Measurements from ENCODE around the gene RGL1.

Gene RGL1

DNA sequence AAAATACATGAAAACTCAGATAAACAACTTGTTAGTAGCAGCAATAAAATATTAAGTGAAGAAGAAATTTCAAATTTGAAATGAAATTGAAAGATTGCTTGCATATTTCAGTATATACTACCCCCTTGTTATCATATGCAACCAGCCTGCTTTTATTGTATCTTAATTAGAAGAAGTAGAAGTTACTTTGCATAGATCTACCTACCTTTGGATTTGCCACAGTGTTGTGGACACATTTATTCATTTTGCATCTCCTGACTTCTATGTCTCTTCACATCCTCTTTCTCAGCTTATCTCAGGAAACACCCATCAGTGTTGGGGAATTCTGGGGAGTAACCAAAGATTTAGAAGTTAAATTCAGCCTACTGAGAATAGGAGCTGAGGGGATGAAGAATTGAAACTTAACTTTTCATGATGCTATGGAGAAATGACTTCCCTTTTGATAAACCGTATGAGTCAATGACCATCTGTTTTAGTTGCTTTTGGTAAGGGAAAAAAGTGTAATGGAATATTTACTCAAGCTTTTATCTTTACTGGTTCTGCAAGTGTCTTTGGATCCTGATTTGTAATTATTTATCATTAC is 96.9 kb downstream of the RGL1 start:
- no peak for TF ChIP-seq Cebpa-rat (IDR thresholded peaks at IDR 0.05)
- no peak overlapping the region for H3K9ac ChIP-seq

DNA sequence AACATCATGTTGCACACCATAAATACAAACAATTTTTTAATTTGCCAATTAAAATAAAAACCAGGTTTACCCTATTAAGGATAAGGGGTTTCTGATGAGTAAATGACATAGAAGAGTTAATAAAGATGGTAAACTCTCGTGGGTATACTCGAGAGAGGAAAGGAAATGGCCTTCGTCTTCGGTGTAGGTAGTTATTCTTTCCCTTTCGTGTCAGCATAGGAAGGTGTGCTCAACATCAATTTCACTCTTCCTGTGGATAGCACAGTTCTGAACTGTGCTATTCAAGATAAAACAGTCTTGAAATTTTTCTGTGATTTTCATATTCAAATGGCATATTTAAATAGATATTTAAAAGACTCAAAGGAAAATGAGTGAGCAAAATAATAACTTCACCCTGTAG is 98.2 kb downstream of the RGL1 start:
- Histone ChIP-seq H3K4me3 (no peak overlapping the region), H3K4me1 (peaks cover 11% of the 10 kb centered on the region), H3K27ac (no peak overlapping the region), H3K9me3 (peaks cover 13% of the 10 kb centered on the region; the same call in 1 of the 2 replicates), H3K9ac (no peak overlapping the region), H3K27me3 (no peaks in the 10 kb centered on the region), H4K20me1 (no peaks in the 10 kb centered on the region), H3K36me3 (peaks cover 99% of the 10 kb centered on the region), H3K4me2 (no peak overlapping the region)
- TF ChIP-seq Cebpa-rat (IDR thresholded peaks at IDR 0.05), result no peak

More for the DNA sequence above, 96.9 kb downstream of the RGL1 start:
- Histone ChIP-seq H3K4me1 (peaks cover 23% of the 10 kb centered on the region), H3K4me3 (no peak overlapping the region), H4K20me1 (no peaks in the 10 kb centered on the region), H3K27me3 (no peaks in the 10 kb centered on the region), H3K27ac (no peak overlapping the region), H3K4me2 (no peak overlapping the region), H3K9me3 (0 out of 2 replicates have a peak, but pooled peaks cover 4% of the 10 kb centered on the region), H3K36me3 (peaks cover 99% of the 10 kb centered on the region)

DNA sequence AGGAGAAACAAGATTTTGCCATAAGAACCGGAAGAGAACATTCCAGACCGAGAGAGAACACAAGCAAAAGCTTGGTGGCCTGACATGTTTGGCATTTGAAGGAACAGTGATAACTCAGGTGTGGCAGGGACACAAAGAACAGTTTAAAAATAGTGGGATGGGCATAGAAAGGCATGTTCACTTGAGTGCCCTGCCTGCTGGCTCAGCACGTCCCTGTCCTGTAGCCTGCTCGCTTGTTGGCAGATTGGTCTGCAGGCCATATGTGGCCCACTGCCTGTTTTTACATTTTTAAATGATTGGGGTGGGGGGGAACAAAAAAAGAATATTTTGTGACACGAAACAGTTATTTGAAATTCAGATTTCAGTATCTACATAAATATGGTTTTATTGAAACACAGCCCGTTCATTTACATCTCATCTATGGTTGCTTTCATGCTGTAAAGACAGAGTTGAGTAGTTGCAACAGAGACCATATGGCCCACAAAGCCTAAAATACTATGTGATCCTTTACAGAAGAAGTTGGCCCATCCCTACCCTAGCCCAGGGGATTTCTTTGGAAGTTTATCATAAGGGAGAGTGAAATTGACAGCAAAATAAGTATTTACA is 100.7 kb downstream of the RGL1 start:
- H3K4me3 ChIP-seq, result no peak overlapping the region
- no peak for TF ChIP-seq Cebpa-rat (IDR thresholded peaks at IDR 0.05)
- no peak overlapping the region for H3K4me2 ChIP-seq
- H3K4me1 ChIP-seq, result peaks cover 23% of the 10 kb centered on the region
- peaks cover 29% of the 10 kb centered on the region for H3K9me3 ChIP-seq
- peaks cover 98% of the 10 kb centered on the region for H3K36me3 ChIP-seq
- no peak overlapping the region for H3K27ac ChIP-seq
- no peaks in the 10 kb centered on the region for H3K27me3 ChIP-seq
- H3K9ac ChIP-seq, result no peak overlapping the region
- H4K20me1 ChIP-seq, result no peaks in the 10 kb centered on the region

DNA sequence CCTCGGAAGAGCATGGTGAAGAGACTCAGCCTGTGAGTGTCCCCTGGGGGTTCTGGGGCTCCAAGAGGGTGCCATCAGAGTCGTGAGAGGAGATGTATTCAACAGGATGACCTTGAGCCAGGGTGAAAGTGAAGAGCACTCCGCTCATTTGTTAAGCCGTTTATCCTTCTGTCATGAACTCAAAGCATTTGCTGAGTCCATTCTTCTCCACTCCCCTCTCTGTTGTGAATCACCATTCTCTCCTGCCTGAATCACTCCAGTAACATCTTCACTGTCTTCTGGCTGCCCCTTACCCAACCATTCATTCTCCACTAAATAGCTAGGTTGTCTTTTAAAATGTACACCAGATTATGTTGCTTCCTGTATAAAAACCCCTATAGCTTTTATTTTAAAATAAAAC is 102.2 kb downstream of the RGL1 start:
- Histone ChIP-seq H3K4me3 (no peak overlapping the region), H3K27me3 (no peaks in the 10 kb centered on the region), H3K4me2 (no peak overlapping the region), H3K9ac (no peak overlapping the region), H3K27ac (no peak overlapping the region), H3K9me3 (peaks cover 29% of the 10 kb centered on the region), H3K36me3 (peaks cover 86% of the 10 kb centered on the region), H3K4me1 (peaks cover 34% of the 10 kb centered on the region), H4K20me1 (no peaks in the 10 kb centered on the region)
- TF ChIP-seq Cebpa-rat (IDR thresholded peaks at IDR 0.05), result no peak

DNA sequence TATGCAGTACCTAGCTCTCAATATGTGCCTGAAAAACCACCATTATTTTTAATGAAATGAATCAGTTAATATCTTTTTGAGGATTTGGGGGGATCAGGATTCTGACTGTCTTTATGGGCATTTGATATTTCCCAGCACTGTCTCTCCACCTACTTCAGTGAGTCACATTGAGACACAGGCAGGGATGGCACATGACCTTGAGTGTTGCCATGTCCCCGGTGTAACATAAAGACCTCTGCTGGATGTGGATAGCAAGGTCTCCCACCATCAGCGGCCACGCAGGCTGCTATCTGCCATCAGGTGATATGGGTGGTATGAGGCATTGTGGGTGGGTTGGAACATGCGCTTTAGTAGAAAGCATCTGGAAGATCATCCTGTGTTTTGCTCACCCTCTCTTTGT is 103.2 kb downstream of the RGL1 start:
- Histone ChIP-seq H3K4me3 (no peak overlapping the region), H3K27me3 (no peaks in the 10 kb centered on the region), H3K27ac (no peak overlapping the region), H3K9me3 (peaks cover 29% of the 10 kb centered on the region), H3K36me3 (peaks cover 87% of the 10 kb centered on the region), H4K20me1 (no peaks in the 10 kb centered on the region), H3K4me1 (peaks cover 42% of the 10 kb centered on the region), H3K9ac (no peak overlapping the region), H3K4me2 (no peak overlapping the region)
- no peak for TF ChIP-seq Cebpa-rat (IDR thresholded peaks at IDR 0.05)

DNA sequence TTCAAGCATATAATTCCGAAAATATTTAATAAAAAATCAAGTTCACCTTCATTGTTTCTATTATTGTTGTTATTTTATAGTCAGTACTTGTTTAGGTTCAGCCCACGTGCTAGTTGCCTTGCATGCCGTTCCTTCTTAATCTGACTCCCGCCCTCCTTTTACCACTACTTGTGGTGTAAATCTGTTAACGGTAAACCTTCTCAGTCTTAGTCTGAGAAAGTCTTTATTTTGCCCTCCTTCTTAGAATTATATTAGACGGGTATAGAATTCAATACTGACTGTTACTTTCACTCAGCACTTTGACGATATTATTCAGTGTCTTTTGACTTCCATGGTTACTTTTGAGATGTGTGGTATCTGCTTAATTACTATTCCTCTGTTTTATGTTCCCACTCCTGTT is 104.8 kb downstream of the RGL1 start:
- TF ChIP-seq Cebpa-rat (IDR thresholded peaks at IDR 0.05), result no peak
- Histone ChIP-seq H3K4me1 (peaks cover 52% of the 10 kb centered on the region), H3K9me3 (peaks cover 29% of the 10 kb centered on the region), H3K36me3 (peaks cover 86% of the 10 kb centered on the region), H3K9ac (no peak overlapping the region; the same call in 1 of the 2 replicates), H3K4me3 (no peak overlapping the region), H4K20me1 (no peaks in the 10 kb centered on the region), H3K27ac (peak overlapping the region; percentile 77), H3K27me3 (no peaks in the 10 kb centered on the region), H3K4me2 (peak overlapping the region; percentile 81)

DNA sequence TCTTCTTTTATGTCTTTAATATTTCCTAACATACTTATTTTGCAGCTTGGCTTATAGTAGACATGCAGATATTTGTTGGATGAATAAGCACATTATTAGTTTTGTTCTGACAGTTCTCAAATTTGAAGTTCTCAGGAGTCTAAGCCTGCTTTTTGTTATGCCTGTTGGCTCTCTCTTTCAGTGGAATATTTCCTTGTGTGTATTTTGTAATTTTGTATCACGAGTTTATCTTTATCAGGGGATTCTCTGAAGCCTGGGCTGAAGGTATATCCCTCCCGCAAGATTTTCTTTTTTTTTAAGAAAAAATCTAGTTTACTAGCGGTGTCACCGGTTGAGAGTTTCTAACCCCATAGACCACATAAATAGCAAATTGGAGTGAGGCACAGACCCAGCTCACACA is 105.9 kb downstream of the RGL1 start:
- peaks cover 25% of the 10 kb centered on the region for H3K9me3 ChIP-seq
- peaks cover 80% of the 10 kb centered on the region for H3K36me3 ChIP-seq
- H3K27ac ChIP-seq, result peak overlapping the region; percentile 77
- peaks cover 63% of the 10 kb centered on the region for H3K4me1 ChIP-seq
- H3K4me3 ChIP-seq, result peak overlapping the region; percentile 27; the same call in 1 of the 2 replicates
- H3K4me2 ChIP-seq, result peak overlapping the region; percentile 81
- peak overlapping the region; percentile 31; the same call in 1 of the 2 replicates for H3K9ac ChIP-seq
- no peaks in the 10 kb centered on the region for H4K20me1 ChIP-seq
- TF ChIP-seq Cebpa-rat (IDR thresholded peaks at IDR 0.05), result no peak
- no peaks in the 10 kb centered on the region for H3K27me3 ChIP-seq

DNA sequence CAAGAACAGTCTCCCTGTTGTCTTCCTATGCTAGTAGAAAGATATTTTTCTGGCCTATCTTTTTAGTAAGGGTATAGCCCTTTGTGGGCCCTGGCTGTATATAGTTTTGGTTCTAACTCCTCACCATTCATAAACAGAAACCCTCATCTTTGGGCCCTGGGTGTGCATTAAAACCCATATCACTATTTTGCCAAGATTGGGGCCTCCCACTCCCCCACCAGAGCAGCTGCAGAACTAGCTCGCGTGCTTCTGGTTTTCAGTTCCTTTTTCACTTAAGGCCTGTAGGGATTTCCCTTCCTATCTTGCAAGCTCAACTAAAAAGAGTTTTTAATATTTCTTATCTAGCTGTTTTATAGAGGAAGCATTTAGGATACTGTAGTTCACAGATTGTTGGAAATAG is 106.4 kb downstream of the RGL1 start:
- Histone ChIP-seq H3K4me1 (peaks cover 65% of the 10 kb centered on the region), H3K9ac (peak overlapping the region; percentile 31; the same call in 1 of the 2 replicates), H3K4me3 (peak overlapping the region; percentile 27; the same call in 1 of the 2 replicates), H3K27me3 (no peaks in the 10 kb centered on the region), H4K20me1 (no peaks in the 10 kb centered on the region), H3K27ac (peak overlapping the region; percentile 77), H3K4me2 (peak overlapping the region; percentile 81), H3K36me3 (peaks cover 79% of the 10 kb centered on the region), H3K9me3 (peaks cover 25% of the 10 kb centered on the region)
- no peak for TF ChIP-seq Cebpa-rat (IDR thresholded peaks at IDR 0.05)

DNA sequence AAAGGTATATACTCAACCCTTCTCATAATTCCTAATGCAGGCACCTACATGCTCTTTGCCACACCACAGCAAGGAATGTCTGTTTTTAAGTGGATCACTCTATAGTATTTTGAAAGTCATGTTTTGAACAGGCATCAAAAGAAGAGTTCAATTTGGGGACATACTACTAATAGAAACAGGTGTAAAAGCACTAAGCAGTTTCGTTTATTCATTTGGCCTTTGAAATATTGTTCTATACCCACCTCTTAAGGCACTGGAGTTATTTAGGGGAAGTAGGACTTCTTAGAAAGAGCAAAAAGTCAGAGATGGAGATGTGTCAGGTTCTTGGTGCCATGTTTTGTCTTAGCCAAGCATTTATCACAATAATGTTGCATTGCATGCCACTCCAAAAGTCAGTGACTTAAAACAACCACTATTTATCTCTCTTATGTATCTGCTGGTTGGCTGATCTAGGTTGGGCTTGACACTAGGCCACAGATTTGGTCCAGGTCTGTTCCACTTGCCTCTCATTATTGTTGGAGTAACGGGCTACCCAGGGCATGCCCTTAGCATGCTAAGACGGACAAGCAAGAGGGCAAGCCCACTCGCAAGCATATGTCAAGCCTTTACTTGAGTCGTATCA is 107.5 kb downstream of the RGL1 start:
- H3K4me1 ChIP-seq, result peaks cover 65% of the 10 kb centered on the region
- TF ChIP-seq Cebpa-rat (IDR thresholded peaks at IDR 0.05), result no peak
- H3K4me3 ChIP-seq, result no peak overlapping the region
- peak overlapping the region; percentile 77 for H3K27ac ChIP-seq
- 0 out of 2 replicates have a peak overlapping the region, but pooled peaks have one; percentile 31 for H3K9ac ChIP-seq
- peak overlapping the region; percentile 81 for H3K4me2 ChIP-seq
- no peaks in the 10 kb centered on the region for H4K20me1 ChIP-seq
- H3K27me3 ChIP-seq, result no peaks in the 10 kb centered on the region
- H3K36me3 ChIP-seq, result peaks cover 79% of the 10 kb centered on the region
- peaks cover 21% of the 10 kb centered on the region for H3K9me3 ChIP-seq

DNA sequence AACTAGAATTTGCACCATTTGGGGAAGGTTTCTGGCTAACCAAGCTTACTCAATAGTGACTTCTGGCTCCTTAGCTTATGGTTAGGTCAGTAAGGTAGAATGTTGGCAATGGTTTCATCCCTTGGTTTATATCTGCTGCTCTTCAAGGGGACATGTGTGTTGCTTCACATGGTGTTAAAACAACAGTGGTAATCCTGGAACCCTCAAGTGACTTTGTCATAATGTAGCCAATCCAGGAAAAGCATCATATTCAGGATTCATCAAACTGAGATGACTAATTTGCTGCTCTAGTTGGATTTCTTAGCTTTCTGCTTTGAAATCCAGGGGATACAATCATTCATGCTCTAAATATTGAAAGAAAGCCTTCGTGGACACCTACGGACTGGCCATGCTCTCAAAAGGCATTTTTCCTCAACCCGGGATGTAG is 108.7 kb downstream of the RGL1 start:
- TF ChIP-seq Cebpa-rat (IDR thresholded peaks at IDR 0.05), result no peak
- no peaks in the 10 kb centered on the region for H4K20me1 ChIP-seq
- H3K4me1 ChIP-seq, result peaks cover 65% of the 10 kb centered on the region
- H3K27me3 ChIP-seq, result no peaks in the 10 kb centered on the region
- no peak overlapping the region; the same call in 1 of the 2 replicates for H3K27ac ChIP-seq
- no peak overlapping the region for H3K4me3 ChIP-seq
- H3K36me3 ChIP-seq, result peaks cover 79% of the 10 kb centered on the region
- H3K4me2 ChIP-seq, result no peak overlapping the region
- H3K9me3 ChIP-seq, result peaks cover 12% of the 10 kb centered on the region
- H3K9ac ChIP-seq, result no peak overlapping the region

Measured in BLaER1 (cell line).